Fibroblast of skin of back (primary cell): Measurements from ENCODE around the gene ELL2.
"Not testable (repeated sequence)": the region's sequence is repeated elsewhere in the genome, so short reads cannot be mapped to it uniquely, and the experiment has no call there.

ENCODE experiments used
- DNase-seq: peaks from one replicate; pipeline ENCODE4 v3.0.0-alpha.2; 2013

ELL2 gene

GRCh38 chr5:95880081-95880926 is 81.3 kb downstream of the ELL2 start:
- DNase-seq: no peak

- no peak for DNase-seq
Observed at GRCh38 chr5:95879661-95880060, 82.0 kb downstream of the ELL2 start.

GRCh38 chr5:95878417-95879323 is 83.0 kb downstream of the ELL2 start:
- no peak for DNase-seq

DNA sequence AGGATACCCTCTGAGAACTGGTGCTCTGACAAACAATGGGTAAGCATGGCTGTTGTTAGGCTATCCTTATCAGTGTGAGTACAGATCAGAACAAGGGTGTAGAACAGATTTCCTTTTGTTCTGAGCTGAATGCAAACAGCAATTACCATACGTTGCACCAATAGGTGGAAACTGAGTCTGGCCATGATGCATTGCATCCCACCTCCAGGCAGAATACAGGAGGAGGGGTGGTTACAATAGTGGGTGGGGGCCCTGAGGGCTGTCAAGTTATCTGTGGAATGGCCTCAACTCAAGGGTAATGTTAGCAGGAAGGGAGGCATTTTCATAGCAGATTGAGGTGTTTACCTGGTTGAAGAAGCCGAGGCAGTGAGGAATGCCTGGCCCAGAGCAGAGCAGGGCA is 84.9 kb downstream of the ELL2 start:
- DNase-seq: no peak

- no peak for DNase-seq
Observed at GRCh38 chr5:95874246-95874645, 87.4 kb downstream of the ELL2 start.

DNA sequence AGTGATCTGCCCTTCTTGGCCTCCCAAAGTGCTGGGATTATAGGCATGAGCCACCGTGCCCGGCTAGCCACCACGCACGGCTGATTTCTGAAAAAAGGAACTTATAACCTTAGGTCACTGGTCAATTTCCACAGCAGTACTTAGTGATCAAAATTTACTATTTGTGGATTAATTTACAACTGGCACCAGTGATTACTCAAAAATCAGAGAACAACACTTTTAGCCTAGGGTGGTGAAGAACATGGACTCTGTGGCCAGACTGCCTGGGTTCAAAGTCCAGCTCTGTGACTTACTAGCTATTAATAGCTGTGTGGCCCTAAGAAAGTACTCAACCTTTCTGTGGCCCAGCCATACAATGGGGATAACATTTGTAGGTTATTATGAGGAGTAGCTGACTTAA is 88.3 kb downstream of the ELL2 start:
- DNase-seq: no peak

DNA sequence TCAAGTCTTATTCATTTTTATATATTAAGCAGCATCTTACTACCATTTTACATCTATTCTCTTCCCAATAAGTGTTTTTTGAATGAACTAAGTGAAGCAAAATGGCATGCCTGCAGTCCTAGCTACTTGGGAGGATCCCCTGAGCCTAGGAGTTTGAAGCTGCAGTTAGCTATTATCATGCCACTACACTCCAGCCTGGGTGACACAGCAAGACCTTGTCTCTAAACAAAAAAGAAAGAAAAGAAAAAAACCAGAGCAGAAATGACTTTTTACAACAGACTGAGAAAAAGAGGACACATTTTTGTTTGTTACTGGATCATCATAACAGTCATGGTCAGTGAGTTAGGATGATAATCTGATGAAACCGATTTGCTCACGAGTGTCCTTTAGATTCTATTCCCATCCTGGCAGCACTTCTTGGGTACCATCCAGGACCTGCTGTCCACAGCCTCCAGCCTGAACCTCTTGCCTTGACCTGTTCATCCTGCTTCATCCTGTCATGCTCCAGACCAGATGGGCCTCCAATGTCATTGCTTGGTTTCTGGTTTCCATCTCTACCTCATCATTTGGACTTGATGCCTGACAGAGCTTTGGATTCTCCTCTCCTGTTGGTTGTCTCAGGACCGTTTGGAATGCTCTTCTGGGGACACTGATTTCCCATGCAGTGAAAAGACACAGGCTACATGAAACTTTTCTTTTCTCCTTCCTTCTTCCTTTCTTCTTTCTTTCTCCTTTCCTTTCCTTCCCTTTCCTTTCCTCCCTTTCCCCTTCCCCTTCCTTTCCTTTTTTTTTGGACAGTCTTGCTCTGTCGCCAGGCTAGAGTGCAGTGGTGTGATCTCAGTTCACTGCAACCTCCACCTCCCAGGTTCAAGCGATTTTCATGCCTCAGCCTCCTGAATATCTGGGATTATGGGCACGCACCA is 89.0 kb downstream of the ELL2 start:
- no peak for DNase-seq

DNA sequence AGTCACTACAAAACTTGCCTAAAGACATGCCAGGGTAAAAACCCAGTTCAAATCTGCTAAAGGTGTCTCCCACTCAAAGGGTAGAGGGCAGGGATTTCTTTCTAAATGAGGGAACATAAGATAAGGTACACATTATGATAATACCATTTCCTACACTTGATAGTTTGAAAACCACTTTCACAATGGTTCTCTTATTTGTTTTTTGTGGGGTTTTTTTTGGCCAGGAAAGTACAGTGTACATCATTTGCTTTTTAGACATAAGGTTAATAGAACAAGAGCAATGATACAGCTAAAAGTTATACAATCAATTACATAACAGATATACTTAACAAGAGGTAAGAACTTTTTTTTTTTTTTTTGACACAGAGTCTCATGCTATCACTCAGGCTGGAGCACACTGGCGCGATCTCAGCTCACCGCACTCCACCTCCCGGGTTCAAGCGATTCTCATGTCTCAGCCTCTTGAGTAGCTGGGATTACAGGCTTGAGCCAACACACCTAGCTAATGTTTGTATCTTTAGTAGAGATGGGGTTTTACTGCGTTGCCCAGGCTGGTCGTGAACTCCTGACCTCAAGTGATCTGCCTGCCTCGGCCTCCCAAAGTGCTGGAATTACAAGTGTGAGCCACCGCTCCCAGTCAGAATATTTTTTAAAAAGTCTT is 90.4 kb downstream of the ELL2 start:
- no peak for DNase-seq

GRCh38 chr5:95870105-95870672 is 91.5 kb downstream of the ELL2 start:
- peak; percentile 55 for DNase-seq

- DNase-seq: not testable (repeated sequence)
Observed at GRCh38 chr5:95869173-95869855, 92.3 kb downstream of the ELL2 start.

- no peak for DNase-seq
Observed at GRCh38 chr5:95868136-95868535, 93.5 kb downstream of the ELL2 start.

DNA sequence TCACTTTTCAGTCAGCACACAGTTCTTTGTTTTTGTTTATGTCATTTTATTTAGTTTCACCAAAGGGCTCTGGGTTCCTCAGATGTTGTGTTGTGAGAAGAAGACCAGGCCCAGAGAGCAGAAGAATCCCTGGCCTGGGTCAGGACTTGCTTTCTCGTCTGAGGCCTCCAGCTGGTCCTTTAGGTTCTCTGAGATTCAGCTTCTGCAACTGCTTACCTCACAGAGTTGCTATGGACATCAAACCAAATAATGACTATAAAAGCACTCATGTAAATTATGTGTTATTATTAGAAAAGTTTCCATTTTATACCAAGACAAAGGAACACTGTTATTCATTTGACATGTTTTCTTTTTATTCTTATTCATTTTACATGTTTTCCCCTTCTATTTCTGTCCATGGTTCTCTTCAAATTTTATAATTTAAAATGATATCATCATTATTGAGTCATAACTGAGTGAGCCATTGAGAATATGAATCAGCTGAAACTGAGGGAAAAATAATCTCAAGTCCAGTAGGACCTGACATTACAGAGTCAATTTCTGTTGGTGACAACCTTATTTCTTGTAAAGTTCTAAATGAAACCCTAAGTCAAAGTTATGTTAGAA is 95.1 kb downstream of the ELL2 start:
- peak; percentile 62 for DNase-seq

DNA sequence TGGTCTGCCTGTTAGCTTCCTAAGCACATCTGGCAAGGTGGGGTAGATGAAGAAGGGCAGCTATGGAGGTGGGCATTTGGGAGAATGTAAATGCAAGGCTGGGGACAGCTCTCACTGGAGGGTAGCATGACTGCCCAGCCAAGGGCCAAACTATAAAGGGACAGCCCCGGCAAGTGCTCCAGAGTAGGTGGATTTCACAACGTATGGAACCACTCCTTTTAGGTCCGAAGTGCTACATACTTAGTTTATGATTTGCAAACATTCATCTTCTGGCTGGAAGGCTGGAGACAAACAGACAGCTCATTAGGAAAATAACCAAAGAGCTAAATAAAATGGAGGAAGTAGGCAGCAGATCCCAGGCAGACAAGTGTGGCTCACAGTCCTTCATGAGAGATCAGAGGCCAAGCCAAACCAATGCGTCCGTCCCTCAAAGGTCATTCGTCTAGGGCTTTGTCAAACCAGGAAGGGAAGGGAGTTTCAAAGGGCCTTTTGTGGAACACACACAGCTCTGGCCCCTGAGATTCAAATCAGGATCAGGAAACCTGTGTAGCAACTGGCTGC is 96.6 kb downstream of the ELL2 start:
- no peak for DNase-seq

- DNase-seq: no peak
Observed at GRCh38 chr5:95864456-95864855, 97.2 kb downstream of the ELL2 start.

GRCh38 chr5:95863383-95863757 is 98.3 kb downstream of the ELL2 start:
- peak; percentile 58 for DNase-seq

DNA sequence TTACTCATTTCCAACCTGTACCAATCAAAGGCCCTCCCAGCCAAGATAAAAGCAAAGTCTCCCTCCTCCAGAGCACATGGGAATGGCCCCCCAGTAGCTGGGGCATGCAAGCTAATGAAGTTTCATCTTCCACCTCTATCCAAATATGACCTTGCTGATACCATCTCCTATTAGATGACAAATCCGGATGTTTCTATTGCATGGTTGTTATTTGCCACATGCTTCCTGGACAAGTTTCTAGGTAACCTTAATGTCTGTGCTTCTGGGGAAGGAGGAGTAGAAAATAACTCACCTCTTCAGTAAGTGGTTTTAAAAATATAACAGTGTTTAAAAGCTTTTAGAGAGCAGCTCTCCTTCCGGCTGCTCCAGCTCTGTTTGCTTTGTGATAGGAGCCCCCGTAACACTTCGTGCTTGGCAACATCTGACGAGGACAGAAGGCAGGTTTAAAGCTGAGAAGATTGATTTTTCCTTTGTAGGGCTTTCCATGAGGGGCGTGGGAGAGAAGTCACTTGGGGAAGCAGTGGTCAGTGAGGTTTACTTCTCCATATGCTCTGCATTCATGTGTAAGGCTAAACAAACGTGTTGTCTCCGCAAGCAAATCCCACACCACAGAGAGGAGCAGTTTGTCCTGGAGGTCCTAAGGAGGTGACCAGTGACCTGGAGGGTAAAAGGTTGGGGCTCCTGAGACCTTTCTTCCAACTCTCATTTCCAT is 98.8 kb downstream of the ELL2 start:
- DNase-seq: no peak

- peak; percentile 44 for DNase-seq
Observed at GRCh38 chr5:95861864-95862561, 99.6 kb downstream of the ELL2 start.

DNA sequence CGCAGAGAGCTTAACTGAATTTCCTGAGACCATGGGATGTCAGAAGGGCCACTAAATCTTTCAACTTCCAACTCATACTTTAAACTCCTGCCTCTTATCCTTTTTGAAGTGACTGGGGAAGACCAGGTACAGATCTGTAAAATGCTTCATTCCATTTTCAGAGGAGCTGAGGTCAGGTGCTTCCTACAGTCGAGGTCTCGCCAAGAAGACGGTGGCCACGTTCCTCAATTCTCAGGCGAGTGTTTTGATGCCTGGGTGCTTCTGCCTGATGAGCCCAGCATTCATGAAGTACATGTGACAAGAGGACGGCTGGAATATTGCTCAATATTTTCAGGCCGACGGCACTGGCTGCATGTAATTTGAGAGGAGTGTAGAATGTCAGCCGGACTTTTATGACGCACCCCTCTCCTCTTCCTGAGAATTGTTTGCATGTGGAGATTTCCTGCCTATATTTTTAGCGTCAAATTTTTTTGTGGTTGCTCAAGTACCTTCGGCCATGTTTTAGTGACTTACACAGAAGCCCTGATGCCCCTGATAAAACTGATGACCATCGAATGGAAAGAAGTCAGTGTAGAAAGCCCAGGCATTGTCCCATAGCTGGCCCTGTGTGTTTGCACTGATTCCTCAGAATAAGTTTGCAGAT is 100.3 kb downstream of the ELL2 start:
- DNase-seq: peak; percentile 98
